GM23248 (cell line): ENCODE results near the gene CMAS. TPM values are rescaled to one million over a fixed set of nuclear protein-coding genes. Genes with fewer than 3 reads are reported as not detected.

ENCODE experiments used
- DNase-seq: peaks from one replicate; pipeline ENCODE4 v3.0.0-alpha.2; 2015
- H2AFZ ChIP-seq: fragments of 200-600 bp; sonication (generic); 2 replicates; pipeline ENCODE4 v1.6.1; 2016; ENCODE audit warnings: antibody characterized with exemption
- H3F3A ChIP-seq: fragments of 200-600 bp; sonication (generic); 2 replicates; pipeline ENCODE4 v1.6.1; 2016; ENCODE audit warnings: mild to moderate bottlenecking, antibody characterized with exemption, mixed run types; ENCODE audit not compliant: insufficient read depth
- H3K27ac ChIP-seq: fragments of 200-600 bp; sonication (generic); 2 replicates; pipeline ENCODE4 v1.5.1; 2016; ENCODE audit warnings: mild to moderate bottlenecking
- H3K27me3 ChIP-seq: fragments of 200-600 bp; sonication (generic); replicated peaks from 2 replicates; pipeline ENCODE4 v1.6.1; 2016; ENCODE audit warnings: mild to moderate bottlenecking; ENCODE audit not compliant: insufficient read depth
- H3K36me3 ChIP-seq: fragments of 200-600 bp; sonication (generic); 2 replicates; pipeline ENCODE4 v1.6.1; 2016; ENCODE audit warnings: low read depth, mild to moderate bottlenecking
- H3K4me1 ChIP-seq: fragments of 200-600 bp; sonication (generic); 2 replicates; pipeline ENCODE4 v1.6.1; 2016; ENCODE audit warnings: mild to moderate bottlenecking; ENCODE audit not compliant: insufficient read depth
- H3K4me2 ChIP-seq: fragments of 200-600 bp; sonication (generic); one replicate; pipeline ENCODE4 v1.6.1; 2016; ENCODE audit warnings: mild to moderate bottlenecking; ENCODE audit not compliant: unreplicated experiment
- H3K4me3 ChIP-seq: fragments of 200-600 bp; sonication (generic); 2 replicates; pipeline ENCODE4 v1.5.1; 2016; ENCODE audit warnings: mild to moderate bottlenecking
- H3K79me2 ChIP-seq: fragments of 200-600 bp; sonication (generic); 2 replicates; pipeline ENCODE4 v1.6.1; 2016; ENCODE audit warnings: mild to moderate bottlenecking; ENCODE audit not compliant: insufficient read depth
- H3K9ac ChIP-seq: fragments of 200-600 bp; sonication (generic); 2 replicates; pipeline ENCODE4 v1.6.1; 2016; ENCODE audit warnings: mild to moderate bottlenecking
- H3K9me2 ChIP-seq: fragments of 200-600 bp; sonication (generic); 2 replicates; pipeline ENCODE4 v1.6.1; 2016; ENCODE audit warnings: mixed run types, mild to moderate bottlenecking, moderate library complexity; ENCODE audit not compliant: insufficient read depth
- H3K9me3 ChIP-seq: fragments of 200-600 bp; sonication (generic); one replicate; pipeline ENCODE4 v1.6.1; 2017; ENCODE audit warnings: low read depth
- H4K20me1 ChIP-seq: fragments of 200-600 bp; sonication (generic); 2 replicates; pipeline ENCODE4 v1.6.0; 2016; ENCODE audit not compliant: insufficient read depth
- EZH2 ChIP-seq: fragments of 200-600 bp; sonication (generic); IDR thresholded peaks from 2 replicates; pipeline ENCODE4 v1.6.1; 2018; ENCODE audit warnings: antibody characterized with exemption, mild to moderate bottlenecking; ENCODE audit not compliant: insufficient read depth, poor library complexity, severe bottlenecking
- EZH2phosphoT487 ChIP-seq: fragments of 200-600 bp; sonication (generic); IDR thresholded peaks from 2 replicates; pipeline ENCODE4 v1.6.1; 2018; ENCODE audit warnings: antibody characterized with exemption, moderate library complexity, mild to moderate bottlenecking, low read depth; ENCODE audit not compliant: insufficient read depth
- WGBS, 2 experiments: methylation state at CpG; one replicate each; pipeline ENCODE4 v1.1.6; 2015 to 2017; ENCODE audit warnings: low lambda C conversion rate in 2 of 2, low coverage in 1 of 2; ENCODE audit errors: missing lambda C conversion rate in 2 of 2; 5-methylcytosine and 5-hydroxymethylcytosine counted together
- in situ Hi-C: fragments of 300-500 bp; cut with MboI; formaldehyde crosslinking; loops from 2 replicates; pipeline ENCODE4 v1.15.0; 2020
- polyA plus RNA-seq: library from polyadenylated mRNA; unstranded; fragments of >200 nt; fragmentation: Nextera tagmentation; extraction: Ambion mirVana; gene quantifications from 2 replicates; pipeline ENCODE4 v1.2.1, GENCODE V29; 2016
- total RNA-seq: library from RNA; depleted of rRNA; stranded (reverse); fragments of >200 nt; shearing (Covaris generic); gene quantifications from 2 replicates; pipeline ENCODE4 v1.2.3, GENCODE V29; 2014; rRNA removed

Gene CMAS
- total and polyA plus RNA-seq, 2 experiments from 2014 or later = 30.4 to 61.3 TPM

DNA sequence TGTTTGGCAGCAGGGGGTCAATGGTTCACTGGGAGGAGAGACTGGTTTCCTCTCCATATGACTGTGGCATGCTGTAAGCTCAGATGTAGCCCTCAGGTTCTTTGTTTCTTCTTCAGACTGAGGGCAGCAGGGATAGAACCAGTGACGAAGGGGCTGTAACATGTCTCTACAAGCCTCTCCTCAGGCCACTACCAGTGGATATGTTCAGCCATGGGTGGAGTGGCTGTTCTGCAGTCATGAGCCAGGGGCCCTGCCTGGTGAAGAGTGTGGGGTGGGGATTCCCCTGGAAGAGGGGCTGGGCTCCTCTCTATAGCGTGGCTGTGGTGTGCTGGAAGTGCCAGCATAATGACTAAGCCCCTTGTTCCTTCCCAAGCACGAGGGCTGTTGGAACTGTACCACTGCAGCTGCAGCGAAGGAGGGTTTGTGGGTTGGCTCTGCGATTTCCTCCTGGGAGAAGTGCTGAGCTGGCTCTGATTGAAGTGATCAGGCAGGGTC, 55.8 kb downstream of the CMAS start:
- H3K4me2 ChIP-seq = no peak overlapping the region
- peak; percentile 81 for DNase-seq
- no peak overlapping the region for H3K4me3 ChIP-seq
- no peaks in the 10 kb centered on the region for H3K9me3 ChIP-seq
- H3K9me2 ChIP-seq = no peaks in the 10 kb centered on the region
- no peaks in the 10 kb centered on the region for H3K79me2 ChIP-seq
- no peaks in the 10 kb centered on the region for H3F3A ChIP-seq
- no peak for TF ChIP-seq EZH2
- TF ChIP-seq EZH2phosphoT487 = no peak
- H3K9ac ChIP-seq = no peak overlapping the region
- H4K20me1 ChIP-seq = no peaks in the 10 kb centered on the region
- H3K27me3 ChIP-seq = peaks cover 23% of the 10 kb centered on the region
- 10 to 14% methylated on average over 5 of the region's 5 CpGs for WGBS, 2 experiments
- peak overlapping the region; percentile 39; the same call in 1 of the 2 replicates for H2AFZ ChIP-seq
- H3K36me3 ChIP-seq = no peaks in the 10 kb centered on the region
- 0 out of 2 replicates have a peak, but pooled peaks cover 11% of the 10 kb centered on the region for H3K4me1 ChIP-seq
- in situ Hi-C loops = no loop called here
- H3K27ac ChIP-seq = no peak overlapping the region

DNA sequence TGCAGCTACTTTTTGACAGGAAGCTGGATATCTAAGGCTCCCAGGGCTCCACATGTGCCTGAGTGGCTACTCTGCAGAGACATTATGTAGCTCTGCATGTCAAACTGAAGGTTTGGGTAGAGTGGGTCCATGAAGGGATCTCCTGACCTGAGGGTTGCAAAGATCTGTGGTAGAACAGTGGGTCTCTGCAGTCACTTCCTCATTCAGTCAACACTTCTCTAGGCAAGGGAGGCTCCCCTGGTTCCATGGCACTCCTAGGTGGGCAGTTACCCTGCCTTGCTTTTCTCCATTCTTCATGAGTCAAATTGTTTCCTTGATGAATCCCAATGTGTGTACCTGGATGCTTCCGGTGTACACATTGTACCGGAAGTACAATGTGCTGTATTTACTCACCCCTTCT, 57.4 kb downstream of the CMAS start:
- H3K79me2 ChIP-seq = no peaks in the 10 kb centered on the region
- no peak overlapping the region for H3K4me3 ChIP-seq
- no peaks in the 10 kb centered on the region for H3K36me3 ChIP-seq
- peaks cover 21% of the 10 kb centered on the region for H3K27me3 ChIP-seq
- H3K9me2 ChIP-seq = no peaks in the 10 kb centered on the region
- no peak overlapping the region for H2AFZ ChIP-seq
- H3K9me3 ChIP-seq = no peaks in the 10 kb centered on the region
- H4K20me1 ChIP-seq = no peaks in the 10 kb centered on the region
- no peak overlapping the region for H3K27ac ChIP-seq
- TF ChIP-seq EZH2 (no peak), EZH2phosphoT487 (no peak)
- no peaks in the 10 kb centered on the region for H3F3A ChIP-seq
- no peak overlapping the region for H3K9ac ChIP-seq
- 0 out of 2 replicates have a peak, but pooled peaks cover 11% of the 10 kb centered on the region for H3K4me1 ChIP-seq
- in situ Hi-C loops = no loop called here
- no peak overlapping the region for H3K4me2 ChIP-seq
- 87 to 94% methylated on average over 2 of the region's 2 CpGs for WGBS, 2 experiments
- DNase-seq = no peak

DNA sequence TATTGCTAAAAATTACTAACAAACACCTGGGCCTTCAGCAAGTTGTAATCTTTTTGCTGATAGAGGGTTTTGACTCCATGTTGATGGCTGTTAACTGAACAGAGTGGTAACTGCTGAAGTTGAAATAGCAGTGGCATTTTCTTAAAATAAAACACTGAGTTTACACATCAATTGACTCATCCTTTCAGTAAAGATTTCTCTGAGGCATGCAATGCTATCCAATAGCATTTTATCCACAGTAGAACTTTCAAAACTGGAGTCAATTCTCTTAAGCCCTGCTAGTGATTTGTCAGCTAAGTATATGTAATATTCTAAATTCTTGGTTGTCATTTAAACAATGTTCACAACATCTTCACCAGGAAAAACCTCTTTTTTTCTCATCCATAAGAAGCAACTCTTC, 59.5 kb downstream of the CMAS start:
- Histone ChIP-seq H2AFZ (no peak overlapping the region), H4K20me1 (no peaks in the 10 kb centered on the region), H3K4me3 (no peak overlapping the region), H3K9ac (no peak overlapping the region), H3K27me3 (peaks cover 14% of the 10 kb centered on the region; the same call in 1 of the 2 replicates), H3K9me3 (no peaks in the 10 kb centered on the region), H3K79me2 (no peaks in the 10 kb centered on the region), H3K9me2 (no peaks in the 10 kb centered on the region), H3K4me2 (no peak overlapping the region), H3K27ac (no peak overlapping the region), H3F3A (no peaks in the 10 kb centered on the region), H3K36me3 (no peaks in the 10 kb centered on the region), H3K4me1 (0 out of 2 replicates have a peak, but pooled peaks cover 11% of the 10 kb centered on the region)
- no peak for TF ChIP-seq EZH2
- no peak for TF ChIP-seq EZH2phosphoT487
- DNase-seq = no peak
- in situ Hi-C loops = no loop called here

DNA sequence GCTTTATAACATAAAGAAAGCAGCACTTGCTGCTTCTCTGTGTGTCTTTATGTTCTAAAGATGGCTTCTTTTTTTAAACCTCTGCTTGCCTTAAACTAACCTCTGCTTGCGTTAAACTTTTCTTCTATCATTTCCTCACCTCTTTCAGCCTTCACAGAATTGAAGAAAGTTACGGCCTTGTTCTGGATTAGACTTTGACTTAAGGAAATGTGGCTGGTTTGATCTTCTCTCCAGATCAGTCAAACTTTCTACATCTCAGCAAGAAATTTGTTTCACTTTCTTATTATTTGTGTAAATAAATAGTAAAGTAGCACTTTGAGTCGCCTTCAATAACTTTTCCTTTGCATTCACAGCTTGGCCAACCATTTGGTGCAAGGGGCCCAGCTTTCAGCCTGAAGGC, 64.2 kb downstream of the CMAS start:
- no peaks in the 10 kb centered on the region for H3K36me3 ChIP-seq
- TF ChIP-seq EZH2phosphoT487 (no peak), EZH2 (no peak)
- no peaks in the 10 kb centered on the region for H3K9me3 ChIP-seq
- H4K20me1 ChIP-seq = no peaks in the 10 kb centered on the region
- no peak overlapping the region for H3K27ac ChIP-seq
- H3K79me2 ChIP-seq = no peaks in the 10 kb centered on the region
- H2AFZ ChIP-seq = no peak overlapping the region
- no peak overlapping the region for H3K9ac ChIP-seq
- H3F3A ChIP-seq = no peaks in the 10 kb centered on the region
- no peak overlapping the region for H3K4me2 ChIP-seq
- no peak overlapping the region for H3K4me3 ChIP-seq
- 46 to 55% methylated on average over 3 of the region's 3 CpGs for WGBS, 2 experiments
- no peaks in the 10 kb centered on the region for H3K9me2 ChIP-seq
- no peak for DNase-seq
- in situ Hi-C loops = no loop called here
- H3K27me3 ChIP-seq = peaks cover 18% of the 10 kb centered on the region
- no peaks in the 10 kb centered on the region for H3K4me1 ChIP-seq

Other genes starting within 250 kb of the CMAS start
- gene ABCC9, start 104.8 kb upstream of the CMAS start, total RNA-seq = 41.7 and 44.3 TPM in 2 replicates
- gene ABCC9, start 104.8 kb upstream of the CMAS start, polyA plus RNA-seq = 12.7 and 14.2 TPM in 2 replicates